Hepatocyte (in vitro differentiated cells): ENCODE data around the gene SLC35C1. TPM values are rescaled to one million over a fixed set of nuclear protein-coding genes. Genes with fewer than 3 reads are reported as not detected.

ENCODE experiments used
- DNase-seq: peaks from one replicate; pipeline ENCODE4 v3.0.0-alpha.2; 2016; ENCODE audit warnings: low spot score
- H2AFZ ChIP-seq: fragments of 200-600 bp; sonication (generic); 2 replicates; pipeline ENCODE4 v1.6.0; 2016; ENCODE audit warnings: antibody characterized with exemption, mild to moderate bottlenecking
- H3K27ac ChIP-seq: fragments of 200-600 bp; sonication (generic); 2 replicates; pipeline ENCODE4 v1.5.1; 2016; ENCODE audit warnings: mild to moderate bottlenecking
- H3K27me3 ChIP-seq: fragments of 200-600 bp; sonication (generic); 2 replicates; pipeline ENCODE4 v1.6.1; 2016
- H3K36me3 ChIP-seq: fragments of 200-600 bp; sonication (generic); replicated peaks from 2 replicates; pipeline ENCODE4 v1.5.1; 2016; ENCODE audit warnings: low read depth; ENCODE audit not compliant: insufficient read depth
- H3K4me1 ChIP-seq: fragments of 200-600 bp; sonication (generic); 2 replicates; pipeline ENCODE4 v1.5.1; 2016; ENCODE audit warnings: mild to moderate bottlenecking, moderate library complexity; ENCODE audit not compliant: insufficient read depth
- H3K4me2 ChIP-seq: fragments of 200-600 bp; sonication (generic); 2 replicates; pipeline ENCODE4 v1.6.0; 2016
- H3K4me3 ChIP-seq: fragments of 200-600 bp; sonication (generic); 2 replicates; pipeline ENCODE4 v1.5.1; 2016; ENCODE audit warnings: mild to moderate bottlenecking
- H3K79me2 ChIP-seq: fragments of 200-600 bp; sonication (generic); 2 replicates; pipeline ENCODE4 v1.6.0; 2017; ENCODE audit warnings: mild to moderate bottlenecking
- H3K9me2 ChIP-seq: fragments of 200-600 bp; sonication (generic); replicated peaks from 2 replicates; pipeline ENCODE4 v1.6.0; 2017; ENCODE audit warnings: mild to moderate bottlenecking; ENCODE audit not compliant: insufficient read depth
- H3K9me3 ChIP-seq: fragments of 200-600 bp; sonication (generic); 2 replicates; pipeline ENCODE4 v1.5.1; 2016; ENCODE audit warnings: low read depth, mild to moderate bottlenecking
- H4K20me1 ChIP-seq: fragments of 200-600 bp; sonication (generic); 2 replicates; pipeline ENCODE4 v1.6.0; 2016; ENCODE audit warnings: mild to moderate bottlenecking; ENCODE audit not compliant: insufficient read depth, poor library complexity, severe bottlenecking
- EZH2 ChIP-seq: fragments of 200-600 bp; sonication (generic); IDR thresholded peaks from 2 replicates; pipeline ENCODE4 v1.6.1; 2016; ENCODE audit warnings: antibody characterized with exemption, mild to moderate bottlenecking, borderline replicate concordance
- EZH2phosphoT487 ChIP-seq: fragments of 200-600 bp; sonication (generic); IDR thresholded peaks from one replicate; pipeline ENCODE4 v1.6.1; 2018; ENCODE audit warnings: antibody characterized with exemption, mild to moderate bottlenecking, low read depth, moderate library complexity; ENCODE audit not compliant: unreplicated experiment, severe bottlenecking
- WGBS: methylation state at CpG from one replicate; pipeline ENCODE4 v1.1.6; 2016; ENCODE audit warnings: low lambda C conversion rate; ENCODE audit errors: missing lambda C conversion rate; 5-methylcytosine and 5-hydroxymethylcytosine counted together
- polyA plus RNA-seq: library from polyadenylated mRNA; unstranded; fragments of >200 nt; fragmentation: Nextera tagmentation; extraction: Ambion mirVana; gene quantifications from 2 replicates; pipeline ENCODE4 v1.2.1, GENCODE V29; 2016
- total RNA-seq: library from RNA; depleted of rRNA; stranded (reverse); fragments of >200 nt; gene quantifications from 2 replicates; pipeline ENCODE4 v1.2.3, GENCODE V29; 2014
- TF ChIP-seq, protein P1 (sequence below): fragments of 200-600 bp; sonication (generic); IDR thresholded peaks from 2 replicates; pipeline ENCODE4 v1.5.1; 2016; ENCODE audit warnings: antibody characterized with exemption, mild to moderate bottlenecking; ENCODE audit not compliant: poor library complexity

Gene SLC35C1
- total and polyA plus RNA-seq, 2 experiments from 2014 or later = 12.7 to 22.1 TPM

DNA sequence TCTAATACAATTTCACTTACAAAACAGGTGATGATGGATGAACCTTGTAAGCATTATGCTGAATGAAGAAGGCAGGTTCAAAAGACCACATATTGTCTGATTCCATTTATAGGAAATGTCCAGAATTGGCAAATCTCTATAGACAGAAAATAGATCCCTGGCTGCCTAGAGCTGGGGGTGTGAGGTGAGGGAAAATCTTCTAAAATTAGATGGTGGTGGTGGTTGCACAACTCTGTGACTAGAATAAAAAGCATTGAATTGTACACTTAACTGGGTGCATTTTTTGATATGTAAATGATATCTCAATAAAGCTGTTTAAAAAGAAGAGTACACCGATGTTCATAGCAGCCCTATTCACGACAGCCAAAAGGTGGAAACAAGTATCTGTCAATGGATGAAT lies 25.6 kb downstream of the SLC35C1 start:
- 88% methylated on average over 2 of the region's 2 CpGs for WGBS

DNA sequence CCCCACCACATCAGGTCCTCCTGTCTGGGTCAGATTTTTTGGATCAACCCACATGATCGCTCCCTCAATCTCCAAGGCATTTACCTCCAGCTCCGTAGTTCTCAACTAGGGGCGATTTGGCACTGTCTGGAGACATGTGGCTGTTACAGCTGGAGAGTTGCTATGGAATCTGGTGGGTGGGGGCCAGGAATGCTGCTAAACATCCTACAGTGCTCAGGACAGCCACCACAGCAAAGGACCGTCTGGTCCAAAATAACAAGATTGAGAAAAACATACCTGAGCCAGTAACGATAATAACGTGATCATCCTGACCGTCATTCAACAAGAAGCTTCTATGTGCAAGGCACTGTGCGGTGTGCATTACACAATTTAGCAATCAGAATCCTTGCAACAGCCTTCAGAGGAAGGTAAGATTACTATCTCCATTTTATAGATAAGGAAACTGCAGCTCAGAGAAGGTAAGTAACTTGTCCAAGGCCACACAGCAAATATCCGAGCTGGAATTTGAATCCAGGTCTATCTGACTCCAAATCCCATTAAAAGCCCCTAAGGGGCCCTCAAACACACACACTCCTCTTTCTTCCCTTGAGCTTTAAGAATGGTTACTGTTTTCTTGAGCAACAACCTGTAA lies 28.0 kb downstream of the SLC35C1 start:
- Histone ChIP-seq H3K9me3 (no peaks in the 10 kb centered on the region), H3K9me2 (no peaks in the 10 kb centered on the region), H3K4me3 (no peak overlapping the region), H3K79me2 (no peaks in the 10 kb centered on the region), H3K4me1 (no peaks in the 10 kb centered on the region), H3K36me3 (no peaks in the 10 kb centered on the region), H2AFZ (no peak overlapping the region), H4K20me1 (no peaks in the 10 kb centered on the region), H3K4me2 (no peak overlapping the region), H3K27ac (no peak overlapping the region), H3K27me3 (no peaks in the 10 kb centered on the region)
- 82% methylated on average over 9 of the region's 9 CpGs for WGBS
- no peak for TF ChIP-seq EZH2phosphoT487
- no peak for TF ChIP-seq EZH2
- TF ChIP-seq, protein P1, sequence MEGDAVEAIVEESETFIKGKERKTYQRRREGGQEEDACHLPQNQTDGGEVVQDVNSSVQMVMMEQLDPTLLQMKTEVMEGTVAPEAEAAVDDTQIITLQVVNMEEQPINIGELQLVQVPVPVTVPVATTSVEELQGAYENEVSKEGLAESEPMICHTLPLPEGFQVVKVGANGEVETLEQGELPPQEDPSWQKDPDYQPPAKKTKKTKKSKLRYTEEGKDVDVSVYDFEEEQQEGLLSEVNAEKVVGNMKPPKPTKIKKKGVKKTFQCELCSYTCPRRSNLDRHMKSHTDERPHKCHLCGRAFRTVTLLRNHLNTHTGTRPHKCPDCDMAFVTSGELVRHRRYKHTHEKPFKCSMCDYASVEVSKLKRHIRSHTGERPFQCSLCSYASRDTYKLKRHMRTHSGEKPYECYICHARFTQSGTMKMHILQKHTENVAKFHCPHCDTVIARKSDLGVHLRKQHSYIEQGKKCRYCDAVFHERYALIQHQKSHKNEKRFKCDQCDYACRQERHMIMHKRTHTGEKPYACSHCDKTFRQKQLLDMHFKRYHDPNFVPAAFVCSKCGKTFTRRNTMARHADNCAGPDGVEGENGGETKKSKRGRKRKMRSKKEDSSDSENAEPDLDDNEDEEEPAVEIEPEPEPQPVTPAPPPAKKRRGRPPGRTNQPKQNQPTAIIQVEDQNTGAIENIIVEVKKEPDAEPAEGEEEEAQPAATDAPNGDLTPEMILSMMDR = no peak
- DNase-seq = no peak

More for the DNA sequence above, 25.6 kb downstream of the SLC35C1 start:
- Histone ChIP-seq H3K9me3 (no peaks in the 10 kb centered on the region), H3K79me2 (no peaks in the 10 kb centered on the region), H4K20me1 (no peaks in the 10 kb centered on the region), H3K9me2 (no peaks in the 10 kb centered on the region), H2AFZ (no peak overlapping the region), H3K27ac (no peak overlapping the region), H3K4me3 (no peak overlapping the region), H3K4me2 (no peak overlapping the region), H3K36me3 (no peaks in the 10 kb centered on the region), H3K4me1 (no peaks in the 10 kb centered on the region), H3K27me3 (no peaks in the 10 kb centered on the region)
- TF ChIP-seq EZH2 (no peak), EZH2phosphoT487 (no peak)
- TF ChIP-seq, protein P1 = no peak
- no peak for DNase-seq

DNA sequence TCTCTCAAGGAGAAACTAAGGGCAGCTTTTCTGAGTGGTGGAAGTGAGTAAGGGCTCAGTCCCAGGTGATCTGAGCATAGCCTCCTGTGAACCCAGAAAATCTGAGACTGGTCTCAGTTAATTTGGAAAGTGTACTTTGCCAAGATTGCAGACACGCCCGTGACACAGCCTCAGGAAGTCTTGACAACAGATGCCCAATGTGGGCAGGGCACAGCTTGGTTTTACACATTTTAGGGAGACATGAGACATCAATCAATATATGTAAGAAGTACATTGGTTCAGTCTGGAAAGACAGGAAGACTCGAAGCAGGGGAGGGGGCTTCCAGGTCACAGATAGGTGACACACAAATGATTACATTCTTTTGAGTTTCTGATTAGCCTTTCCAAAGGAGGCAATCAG lies 28.8 kb downstream of the SLC35C1 start:
- no peak for DNase-seq

More for the DNA sequence above, 28.8 kb downstream of the SLC35C1 start:
- 84% methylated on average over 3 of the region's 3 CpGs for WGBS
- TF ChIP-seq EZH2 (no peak), EZH2phosphoT487 (no peak)
- TF ChIP-seq, protein P1 = no peak
- Histone ChIP-seq H4K20me1 (no peaks in the 10 kb centered on the region), H3K4me2 (no peak overlapping the region), H2AFZ (no peak overlapping the region), H3K79me2 (no peaks in the 10 kb centered on the region), H3K36me3 (no peaks in the 10 kb centered on the region), H3K9me2 (no peaks in the 10 kb centered on the region), H3K4me3 (no peak overlapping the region), H3K4me1 (no peaks in the 10 kb centered on the region), H3K27me3 (no peaks in the 10 kb centered on the region), H3K27ac (no peak overlapping the region), H3K9me3 (no peaks in the 10 kb centered on the region)
